Psoas muscle (tissue), 8 donors: ENCODE results near the gene MTFR2. TPM values are rescaled to one million over a fixed set of nuclear protein-coding genes. Genes with fewer than 3 reads are reported as not detected.

ENCODE experiments used
- ATAC-seq, 4 donors: fragments of 200-7000 bp; cut with Tn5 transposase; one replicate each; pipeline ENCODE4 v1.9.1; 2020; ENCODE audit warnings: moderate library complexity in 3 of 4, mild to moderate bottlenecking in 2 of 4
- DNase-seq, 2 donors: peaks; one replicate each; pipeline ENCODE4 v3.0.0-alpha.2; 2020
- H3K27ac ChIP-seq: fragments of 200-600 bp; one replicate; pipeline ENCODE4 v1.8.0; 2022
- H3K27me3 ChIP-seq, 3 donors: fragments of 200-600 bp in 1 of 3; one replicate each; pipeline versions ENCODE4 v1.6.1 to v1.8.0; 2013 to 2022; ENCODE audit warnings: low read length in 2 of 3, mild to moderate bottlenecking in 2 of 3, moderate library complexity in 1 of 3; ENCODE audit not compliant: insufficient read depth in 3 of 3
- H3K36me3 ChIP-seq, 2 donors: fragments of 200-600 bp in 1 of 2; one replicate each; pipeline versions ENCODE4 v1.6.1 to v1.8.0; 2013 to 2022; ENCODE audit warnings: low read depth in 1 of 2, mild to moderate bottlenecking in 1 of 2, moderate library complexity in 1 of 2; ENCODE audit not compliant: insufficient read depth in 1 of 2
- H3K4me1 ChIP-seq: fragments of 200-600 bp; one replicate; pipeline ENCODE4 v1.8.0; 2022
- H3K4me3 ChIP-seq: fragments of 200-600 bp; one replicate; pipeline ENCODE4 v1.8.0; 2022; ENCODE audit warnings: mild to moderate bottlenecking
- H3K9me3 ChIP-seq: fragments of 200-600 bp; one replicate; pipeline ENCODE4 v1.8.0; 2022
- CTCF ChIP-seq: fragments of 200-600 bp; IDR thresholded peaks from one replicate; pipeline ENCODE4 v1.8.0; 2022; ENCODE audit warnings: antibody characterized with exemption
- WGBS, 3 donors: extraction: QIAGEN DNeasy Blood & Tissue Kit; methylation state at CpG; one replicate each; pipeline versions ENCODE4 v1.1.6 to v1.1.7; 2013; 5-methylcytosine and 5-hydroxymethylcytosine counted together
- intact Hi-C, 2 donors: fragments of 100-400 bp; cut with DNase I; formaldehyde crosslinking; loops; one replicate each; pipeline versions ENCODE4 v1.11.0 to v1.14.2; 2022
- long read RNA-seq, 2 donors: library from polyadenylated mRNA; unstranded; transcript quantifications; one replicate each; pipeline ENCODE4 v2.0.0, GENCODE V29; 2021
- polyA plus RNA-seq, 3 donors: library from polyadenylated mRNA; stranded (reverse); fragments of 200-250 nt; gene quantifications; one replicate each; pipeline ENCODE4 v1.2.3, GENCODE V29; 2013
- total RNA-seq, 4 donors: library from RNA; stranded (reverse); fragmentation: NEBNext Ultra II Directional in 2 of 4; extraction: Animal tissue kit (Norgen Biotek cat#: 25700) in 2 of 4; gene quantifications; one replicate each; pipeline versions ENCODE4 v1.2.1 to v1.2.4, GENCODE V29; 2021 to 2023
- donor health status: healthy with polysubstance abuse.
- donor health status: DM: no; HTN: no; CAD: no; lungs with moderate emphysema.
- donor health status: Bipolar disorder and iron deficiency.
- donor health status: healthy.
- donor health status: DM: yes; HTN: yes; CAD: no.
- donor health status: DM: no; HTN: no; CAD: no.
- donor health status: DM: no; HTN: no; CAD: no.
- donor health status: DM: yes; HTN: yes; CAD: no.

MTFR2 gene
- under 1 TPM in 3 of 4 donors, not detected in 1; 0.20 to 0.95 (median 0.62) TPM for total RNA-seq
- under 1 TPM; 0.07 to 0.62 (median 0.09) TPM for polyA plus RNA-seq
- long read RNA-seq, donor 1, result 0 reads
- long read RNA-seq, donor 2, partial matches to known transcripts, result 1 of 1 reads
- long read RNA-seq, donor 2, other reads (novel, unspliced or antisense), result 0 of 1 reads

GRCh38 chr6:136249811-136250685, at the start of gene MTFR2:
TSS of gene MTFR2 (minus strand) at chr6:136250311. CDS start at chr6:136249099, 1,212 bp downstream.
- H3K36me3 ChIP-seq, result peaks cover 0 to 6% of the 10 kb centered on the region in 2 donors
- peak; percentile 96 to 99 (median 97) for ATAC-seq
- 0 to 1% (median 0%) methylated on average over 59 of the region's 59 CpGs for WGBS, 3 donors
- H3K4me3 ChIP-seq, result peak within 1 kb of the TSS; percentile 78
- peaks cover 17% of the 10 kb centered on the region for H3K4me1 ChIP-seq
- peak within 1 kb of the TSS; percentile 46 for H3K27ac ChIP-seq
- intact Hi-C loops, result loop anchor here in 1 of 2 donors (5.0 kb wide), 1 partner anchor 37 kb away; the partner anchor contains the start of gene BCLAF1
- TF ChIP-seq CTCF, result no peak
- peak; percentile 90 to 94 for DNase-seq
- no peaks in the 10 kb centered on the region for H3K9me3 ChIP-seq
- no peaks in the 10 kb centered on the region for H3K27me3 ChIP-seq

GRCh38 chr6:136294621-136295020, 44.5 kb upstream of the MTFR2 start:
- DNase-seq, result no peak
- Histone ChIP-seq H3K27ac (no peak overlapping the region), H3K9me3 (no peaks in the 10 kb centered on the region), H3K27me3 (no peaks in the 10 kb centered on the region), H3K36me3 (no peaks in the 10 kb centered on the region), H3K4me1 (peaks cover 9% of the 10 kb centered on the region), H3K4me3 (no peak overlapping the region)
- intact Hi-C loops, result no loop called here
- 92 to 99% (median 92%) methylated on average over 3 of the region's 3 CpGs for WGBS, 3 donors
- no peak for ATAC-seq
- TF ChIP-seq CTCF, result no peak

- no peaks in the 10 kb centered on the region for H3K9me3 ChIP-seq
- H3K4me3 ChIP-seq, result peak overlapping the region; percentile 96
- no peak for TF ChIP-seq CTCF
- no peaks in the 10 kb centered on the region for H3K27me3 ChIP-seq
- 0 to 1% (median 1%) methylated on average over 22 of the region's 22 CpGs for WGBS, 3 donors
- DNase-seq, result peak; percentile 87 to 94
- H3K4me1 ChIP-seq, result peaks cover 38% of the 10 kb centered on the region
- no peaks in the 10 kb centered on the region for H3K36me3 ChIP-seq
- intact Hi-C loops, result no loop called here
- H3K27ac ChIP-seq, result peak overlapping the region; percentile 100
- ATAC-seq, result peak; percentile 76 to 80 (median 78)
Measured at GRCh38 chr6:136290410-136291010, 40.4 kb upstream of the MTFR2 start.

- intact Hi-C loops, result loop anchor here in 1 of 2 donors (5.0 kb wide), 1 partner anchor 37 kb away; the partner anchor contains the start of gene MTFR2
Measured at GRCh38 chr6:136289579-136290409, 39.7 kb upstream of the MTFR2 start, which contains the start of gene BCLAF1. TSS of gene BCLAF1 (minus strand) at chr6:136289846. CDS start at chr6:136279866, 9,980 bp downstream.

More at GRCh38 chr6:136289579-136290409, 39.7 kb upstream of the MTFR2 start, which contains the start of gene BCLAF1:
- peak; percentile 92 to 95 (median 94) for ATAC-seq
- no peak for TF ChIP-seq CTCF
- DNase-seq, result peak; percentile 100
- Histone ChIP-seq H3K36me3 (no peaks in the 10 kb centered on the region), H3K4me1 (peaks cover 45% of the 10 kb centered on the region), H3K27ac (peak within 1 kb of the TSS; percentile 100), H3K27me3 (no peaks in the 10 kb centered on the region), H3K9me3 (no peaks in the 10 kb centered on the region), H3K4me3 (peak within 1 kb of the TSS; percentile 96)
- WGBS, 3 donors, result 0% methylated on average over 60 of the region's 60 CpGs
